Breast epithelium (tissue), 4 donors: ENCODE measurements around the gene WNT7B. TPM values are rescaled to one million over a fixed set of nuclear protein-coding genes. Genes with fewer than 3 reads are reported as not detected.
A peak's percentile ranks its signal among the peaks of the same experiment; 100 is the strongest.

Experiments used
- DNase-seq, 2 donors: peaks; one replicate each; pipeline ENCODE4 v3.0.0-alpha.2; 2019; ENCODE audit warnings: low spot score in 2 of 2
- H3K27ac ChIP-seq, 2 donors: fragments of 200-600 bp; sonication (generic) in 1 of 2; one replicate each; pipeline ENCODE4 v1.5.1; 2016 to 2019; ENCODE audit warnings: mild to moderate bottlenecking in 1 of 2
- H3K27me3 ChIP-seq, 2 donors: fragments of 200-600 bp; sonication (generic) in 1 of 2; one replicate each; pipeline versions ENCODE4 v1.5.1 to v1.6.0; 2017 to 2019; ENCODE audit warnings: control low read depth in 1 of 2, mild to moderate bottlenecking in 1 of 2
- H3K36me3 ChIP-seq: fragments of 200-600 bp; one replicate; pipeline ENCODE4 v1.5.1; 2019
- H3K4me1 ChIP-seq, 2 donors: fragments of 200-600 bp; sonication (generic); one replicate each; pipeline ENCODE4 v1.5.1; 2016 to 2019; ENCODE audit warnings: control low read depth in 1 of 2
- H3K4me3 ChIP-seq, 3 donors: fragments of 200-600 bp; sonication (generic); 1 replicate in 2 of 3; 2 replicates in 1 of 3; pipeline ENCODE4 v1.5.1; 2016 to 2019; ENCODE audit warnings: mild to moderate bottlenecking in 3 of 3, moderate library complexity in 2 of 3
- H3K9me3 ChIP-seq, 2 donors: fragments of 200-600 bp; sonication (generic) in 1 of 2; one replicate each; pipeline ENCODE4 v1.5.1; 2016 to 2019; ENCODE audit warnings: control low read depth in 1 of 2
- CTCF ChIP-seq, 3 donors: fragments of 450-650 bp; IDR thresholded peaks; one replicate each; pipeline ENCODE4 v1.5.1; 2016 to 2017; ENCODE audit warnings: antibody characterized with exemption in 3 of 3, mild to moderate bottlenecking in 3 of 3, moderate library complexity in 3 of 3
- POLR2A ChIP-seq: fragments of 450-650 bp; IDR thresholded peaks from one replicate; pipeline ENCODE4 v1.6.1; 2016; ENCODE audit warnings: antibody characterized with exemption, mild to moderate bottlenecking, moderate library complexity
- POLR2AphosphoS5 ChIP-seq, 3 donors: sonication (generic); formaldehyde crosslinking; IDR thresholded peaks; one replicate each; pipeline ENCODE4 v1.6.1; 2017; ENCODE audit warnings: antibody characterized with exemption in 3 of 3
- intact Hi-C: fragments of 100-400 bp; cut with DNase I; formaldehyde crosslinking; loops from one replicate; pipeline ENCODE4 v1.15.1; 2023; ENCODE audit warnings: low total_unique reads
- total RNA-seq, 3 donors: library from RNA; depleted of rRNA; stranded (reverse); fragments of >200 nt; gene quantifications; one replicate each; pipeline ENCODE4 v1.1.0, GENCODE V29; 2016

Gene WNT7B
- total RNA-seq, 3 donors from 2014 or later: 2.2 to 2.9 TPM; not detected in 1

- Histone ChIP-seq H3K27ac (no peak overlapping the region), H3K27me3 (no peaks in the 10 kb centered on the region), H3K36me3 (no peaks in the 10 kb centered on the region), H3K4me3 (no peak overlapping the region), H3K4me1 (peaks cover 0 to 5% of the 10 kb centered on the region in 2 donors), H3K9me3 (no peaks in the 10 kb centered on the region)
- DNase-seq: no peak
- no peak for TF ChIP-seq POLR2AphosphoS5 (IDR thresholded peaks at IDR 0.05)
- TF ChIP-seq POLR2A: no peak
- no peak for TF ChIP-seq CTCF (IDR thresholded peaks at IDR 0.05)
- intact Hi-C loops: no loop called here
Measured at GRCh38 chr22:45923212-45923611, 53.8 kb downstream of the WNT7B start.

- Histone ChIP-seq H3K36me3 (no peaks in the 10 kb centered on the region), H3K4me3 (no peak overlapping the region), H3K9me3 (no peaks in the 10 kb centered on the region), H3K27ac (no peak overlapping the region), H3K4me1 (peaks cover 0 to 5% of the 10 kb centered on the region in 2 donors), H3K27me3 (no peaks in the 10 kb centered on the region)
- TF ChIP-seq POLR2AphosphoS5 (IDR thresholded peaks at IDR 0.05) (no peak), CTCF (IDR thresholded peaks at IDR 0.05) (no peak), POLR2A (no peak)
- intact Hi-C loops: no loop called here
- DNase-seq: no peak
Measured at GRCh38 chr22:45922661-45923060, 54.3 kb downstream of the WNT7B start.

GRCh38 chr22:45922256-45922655, 54.7 kb downstream of the WNT7B start:
- no peak for TF ChIP-seq CTCF (IDR thresholded peaks at IDR 0.05)
- TF ChIP-seq POLR2AphosphoS5 (IDR thresholded peaks at IDR 0.05): no peak
- no peak for TF ChIP-seq POLR2A
- intact Hi-C loops: no loop called here

GRCh38 chr22:45919504-45920286, 57.3 kb downstream of the WNT7B start:
- intact Hi-C loops: no loop called here
- no peak for TF ChIP-seq POLR2A
- TF ChIP-seq POLR2AphosphoS5 (IDR thresholded peaks at IDR 0.05): peak in 2 of 3 donors; percentile 59 to 60
- no peak for TF ChIP-seq CTCF (IDR thresholded peaks at IDR 0.05)
- no peaks in the 10 kb centered on the region for H3K9me3 ChIP-seq
- peak; percentile 60 to 83 for DNase-seq
- peaks cover 0 to 5% of the 10 kb centered on the region in 2 donors for H3K4me1 ChIP-seq
- H3K27me3 ChIP-seq: no peaks in the 10 kb centered on the region
- peak overlapping the region; percentile 69 to 76 for H3K27ac ChIP-seq
- H3K36me3 ChIP-seq: no peaks in the 10 kb centered on the region
- H3K4me3 ChIP-seq: no peak overlapping the region

More at GRCh38 chr22:45922256-45922655, 54.7 kb downstream of the WNT7B start:
- Histone ChIP-seq H3K27me3 (no peaks in the 10 kb centered on the region), H3K9me3 (no peaks in the 10 kb centered on the region), H3K4me1 (peaks cover 0 to 5% of the 10 kb centered on the region in 2 donors), H3K36me3 (no peaks in the 10 kb centered on the region), H3K4me3 (no peak overlapping the region), H3K27ac (no peak overlapping the region)
- DNase-seq: no peak
